B cell (primary cell): ENCODE data around the gene MEIS2. TPM values are rescaled to one million over a fixed set of nuclear protein-coding genes. Genes with fewer than 3 reads are reported as not detected.

ENCODE experiments used
- ATAC-seq: fragments of 200-7000 bp; cut with Tn5 transposase; one replicate; pipeline ENCODE4 v1.10.0; 2021; ENCODE audit warnings: low read depth, mild to moderate bottlenecking, moderate number of reproducible peaks, moderate library complexity
- CTCF ChIA-PET: fragments of 350-600 bp; sonication (Branson Sonifier 250); formaldehyde crosslinking; loops from one replicate; lab custom pipeline; 2021; ENCODE audit warnings: antibody characterized with exemption, inconsistent platforms; lab: Charles Lee
- POLR2A ChIA-PET: fragments of 350-600 bp; sonication (Branson Sonifier 250); formaldehyde crosslinking; loops from one replicate; lab custom pipeline; 2021; ENCODE audit warnings: antibody characterized with exemption; lab: Charles Lee
- DNase-seq: peaks from one replicate; pipeline ENCODE4 v3.0.0; 2013
- H2AFZ ChIP-seq: 2 replicates; pipeline ENCODE4 v1.6.1; 2012; ENCODE audit warnings: mild to moderate bottlenecking, low read depth, low read length; ENCODE audit not compliant: insufficient read depth, poor library complexity, severe bottlenecking
- H3K27ac ChIP-seq, 2 donors: 1 replicate in 1 of 2; 2 replicates in 1 of 2; pipeline ENCODE4 v1.5.1; 2012 to 2013; ENCODE audit warnings: low read length in 2 of 2, mild to moderate bottlenecking in 2 of 2, moderate library complexity in 1 of 2
- H3K27me3 ChIP-seq, 4 experiments: fragments of 200-600 bp in 1 of 4; sonication (generic) in 1 of 4; replicated peaks in 1 of 4; 1 replicate in 2 of 4; 2 replicates in 2 of 4; pipeline versions ENCODE4 v1.6.1 to v1.7.0; 2013 to 2016; ENCODE audit warnings: low read length in 3 of 4, mild to moderate bottlenecking in 2 of 4, mixed read lengths in 1 of 4, moderate library complexity in 1 of 4; ENCODE audit not compliant: insufficient read depth in 4 of 4, control insufficient read depth in 3 of 4; ENCODE audit errors: control extremely low read depth in 1 of 4
- H3K36me3 ChIP-seq, 2 experiments: replicated peaks in 1 of 2; 1 replicate in 1 of 2; 2 replicates in 1 of 2; pipeline versions ENCODE4 v1.6.1 to v1.7.1; 2013; ENCODE audit warnings: low read length in 1 of 2; ENCODE audit not compliant: insufficient read depth in 2 of 2, control insufficient read depth in 1 of 2; ENCODE audit errors: control extremely low read depth in 1 of 2, extremely low read depth in 1 of 2
- H3K4me1 ChIP-seq, 2 donors: fragments of 200-600 bp in 1 of 2; sonication (generic) in 1 of 2; 1 replicate in 1 of 2; 2 replicates in 1 of 2; pipeline versions ENCODE4 v1.5.1 to v1.6.1; 2013 to 2017; ENCODE audit warnings: low read length in 2 of 2; ENCODE audit not compliant: control insufficient read depth in 2 of 2, insufficient read depth in 2 of 2
- H3K4me2 ChIP-seq: replicated peaks from 2 replicates; pipeline ENCODE3; 2012; ENCODE audit warnings: mild to moderate bottlenecking, low read depth, low read length; ENCODE audit not compliant: poor library complexity, severe bottlenecking
- H3K4me3 ChIP-seq, 5 experiments: fragments of 200-600 bp in 1 of 5; sonication (generic) in 1 of 5; 1 replicate in 3 of 5; 2 replicates in 2 of 5; pipeline versions ENCODE4 v1.5.1 to v1.7.0; 2011 to 2016; ENCODE audit warnings: low read length in 4 of 5, mild to moderate bottlenecking in 4 of 5, low read depth in 2 of 5, control low read depth in 1 of 5, moderate library complexity in 1 of 5; ENCODE audit not compliant: insufficient read depth in 1 of 5; ENCODE audit errors: control extremely low read depth in 1 of 5, extremely low read depth in 1 of 5
- H3K79me2 ChIP-seq: fragments of 200-600 bp; sonication (generic); one replicate; pipeline ENCODE4 v1.6.0; 2016; ENCODE audit warnings: low read length; ENCODE audit not compliant: control insufficient read depth, insufficient read depth
- H3K9ac ChIP-seq: fragments of 200-600 bp; sonication (generic); 2 replicates; pipeline ENCODE4 v1.6.1; 2017; ENCODE audit warnings: mild to moderate bottlenecking, low read length, moderate library complexity
- H3K9me3 ChIP-seq, 3 donors: one replicate each; pipeline versions ENCODE4 v1.6.1 to v1.7.1; 2013; ENCODE audit warnings: low read length in 2 of 3; ENCODE audit not compliant: control insufficient read depth in 2 of 3, insufficient read depth in 1 of 3; ENCODE audit errors: control extremely low read depth in 1 of 3
- H4K20me1 ChIP-seq: 2 replicates; pipeline ENCODE4 v1.6.0; 2012; ENCODE audit warnings: mild to moderate bottlenecking, low read length; ENCODE audit not compliant: insufficient read depth, control insufficient read depth, poor library complexity, severe bottlenecking
- H3K27ac Mint-ChIP-seq: one replicate; pipeline ENCODE4 v1.8.0; 2021; ENCODE audit warnings: mixed read lengths
- H3K27me3 Mint-ChIP-seq: one replicate; pipeline ENCODE4 v1.8.0; 2021; ENCODE audit warnings: mixed read lengths
- H3K4me1 Mint-ChIP-seq: one replicate; pipeline ENCODE4 v1.8.0; 2021; ENCODE audit warnings: mixed read lengths
- H3K4me3 Mint-ChIP-seq: one replicate; pipeline ENCODE4 v1.8.0; 2021; ENCODE audit warnings: mixed read lengths
- H3K9me3 Mint-ChIP-seq: one replicate; pipeline ENCODE4 v1.8.0; 2022; ENCODE audit warnings: mixed read lengths; ENCODE audit not compliant: insufficient read depth
- CTCF ChIP-seq: fragments of 200-600 bp; IDR thresholded peaks from one replicate; pipeline ENCODE4 v1.8.0; 2022; ENCODE audit warnings: antibody characterized with exemption, mild to moderate bottlenecking
- EZH2 ChIP-seq: IDR thresholded peaks from 2 replicates; pipeline ENCODE4 v1.6.1; 2012; ENCODE audit warnings: borderline replicate concordance, low read depth, mild to moderate bottlenecking, moderate library complexity, low read length; ENCODE audit not compliant: insufficient read depth, poor library complexity, severe bottlenecking
- WGBS: methylation state at CpG from one replicate; pipeline ENCODE4 v1.1.5; 2013; ENCODE audit warnings: missing lambda C conversion rate; ENCODE audit not compliant: insufficient coverage; 5-methylcytosine and 5-hydroxymethylcytosine counted together
- intact Hi-C: fragments of 100-400 bp; cut with micrococcal nuclease; formaldehyde crosslinking; loops from one replicate; pipeline ENCODE4 v1.10.0; 2022
- polyA plus RNA-seq: library from polyadenylated mRNA; depleted of rRNA; stranded (reverse); fragments of >200 nt; gene quantifications from 2 replicates; pipeline ENCODE4 v1.2.3, GENCODE V29; 2012
- total RNA-seq, 2 donors: library from RNA; stranded (reverse); fragments of 120-200 nt in 1 of 2; gene quantifications; 1 replicate in 1 of 2; 2 replicates in 1 of 2; pipeline versions ENCODE4 v1.2.3 to v1.2.4, GENCODE V29; 2013 to 2022

Gene MEIS2
- total and polyA plus RNA-seq, 2 donors (not counting 1 experiment from before 2014, with no cell fraction given): 0.22 TPM; not detected in 1

GRCh38 chr15:37037071-37037655 lies 63.2 kb downstream of the MEIS2 start:
- CTCF ChIA-PET: no interaction called here
- Mint-ChIP-seq H3K9me3 (no peaks in the 10 kb centered on the region), H3K4me3 (no peak overlapping the region), H3K27me3 (no peaks in the 10 kb centered on the region), H3K4me1 (no peaks in the 10 kb centered on the region), H3K27ac (no peak overlapping the region)
- Histone ChIP-seq H2AFZ (no peak overlapping the region), H3K36me3 (no peaks in the 10 kb centered on the region), H3K4me3 (no peak overlapping the region), H3K9me3 (no peaks in the 10 kb centered on the region), H3K4me2 (no peak overlapping the region), H3K27ac (no peak overlapping the region), H4K20me1 (no peaks in the 10 kb centered on the region), H3K4me1 (no peaks in the 10 kb centered on the region), H3K9ac (no peak overlapping the region), H3K27me3 (no peaks in the 10 kb centered on the region), H3K79me2 (no peaks in the 10 kb centered on the region)
- 98% methylated on average over 4 of the region's 7 CpGs for WGBS
- POLR2A ChIA-PET: no interaction called here
- intact Hi-C loops: no loop called here
- TF ChIP-seq CTCF (no peak), EZH2 (no peak)
- no peak for DNase-seq
- no peak for ATAC-seq

GRCh38 chr15:37034835-37035748 lies 65.3 kb downstream of the MEIS2 start:
- Histone ChIP-seq H3K27me3 (no peaks in the 10 kb centered on the region), H3K4me2 (no peak overlapping the region), H3K27ac (no peak overlapping the region), H3K4me3 (no peak overlapping the region), H3K79me2 (no peaks in the 10 kb centered on the region), H2AFZ (no peak overlapping the region), H3K9me3 (no peaks in the 10 kb centered on the region), H3K4me1 (no peaks in the 10 kb centered on the region), H3K36me3 (no peaks in the 10 kb centered on the region), H3K9ac (no peak overlapping the region), H4K20me1 (no peaks in the 10 kb centered on the region)
- no peak for TF ChIP-seq CTCF
- TF ChIP-seq EZH2: no peak
- Mint-ChIP-seq H3K27ac (no peak overlapping the region), H3K4me3 (no peak overlapping the region), H3K27me3 (no peaks in the 10 kb centered on the region), H3K9me3 (no peaks in the 10 kb centered on the region), H3K4me1 (no peaks in the 10 kb centered on the region)
- POLR2A ChIA-PET: no interaction called here
- ATAC-seq (no peak), DNase-seq (no peak)
- WGBS: 82% methylated on average over 9 of the region's 10 CpGs
- CTCF ChIA-PET: no interaction called here
- intact Hi-C loops: no loop called here
